GM21528 (cell line): ENCODE results near the gene MCM3AP.

ENCODE experiments used
- ATAC-seq: cut with Tn5 transposase; IDR thresholded peaks from one replicate; pipeline ENCODE4 v1.9.1; 2021; ENCODE audit warnings: mild to moderate bottlenecking, moderate library complexity; ENCODE audit not compliant: unreplicated experiment, low FRiP score

Gene MCM3AP

GRCh38 chr21:46284077-46284644 is 1.2 kb downstream of the MCM3AP start:
- ATAC-seq: no peak

GRCh38 chr21:46274797-46275390 is 10.5 kb downstream of the MCM3AP start:
- no peak for ATAC-seq

GRCh38 chr21:46273341-46273740 is 12.1 kb downstream of the MCM3AP start:
- no peak for ATAC-seq

GRCh38 chr21:46269466-46269865 is 15.9 kb downstream of the MCM3AP start:
- ATAC-seq: no peak

- ATAC-seq: no peak
These were observed 17.0 kb downstream of the MCM3AP start for GRCh38 chr21:46268371-46268770.

- no peak for ATAC-seq
These were observed 18.5 kb downstream of the MCM3AP start for GRCh38 chr21:46266946-46267345.

- no peak for ATAC-seq
These were observed 19.5 kb downstream of the MCM3AP start for GRCh38 chr21:46265736-46266525.

- no peak for ATAC-seq
These were observed 20.7 kb downstream of the MCM3AP start for GRCh38 chr21:46264690-46265144.

GRCh38 chr21:46264046-46264689 is 21.2 kb downstream of the MCM3AP start:
- ATAC-seq: no peak

- ATAC-seq: no peak
These were observed 28.9 kb downstream of the MCM3AP start for GRCh38 chr21:46256501-46256994.

- ATAC-seq: no peak
These were observed 29.6 kb downstream of the MCM3AP start for GRCh38 chr21:46255758-46256337.

GRCh38 chr21:46255166-46255565 is 30.2 kb downstream of the MCM3AP start:
- no peak for ATAC-seq

- ATAC-seq: no peak
These were observed 31.0 kb downstream of the MCM3AP start for GRCh38 chr21:46254208-46254975.

- ATAC-seq: no peak
These were observed 31.7 kb downstream of the MCM3AP start for GRCh38 chr21:46253610-46254124.

- no peak for ATAC-seq
These were observed 32.6 kb downstream of the MCM3AP start for GRCh38 chr21:46252840-46253239.

- no peak for ATAC-seq
These were observed 35.2 kb downstream of the MCM3AP start for GRCh38 chr21:46250146-46250725.

GRCh38 chr21:46248827-46249226 is 36.6 kb downstream of the MCM3AP start:
- ATAC-seq: no peak

GRCh38 chr21:46248422-46248782 is 37.0 kb downstream of the MCM3AP start:
- no peak for ATAC-seq

GRCh38 chr21:46247699-46248421 is 37.6 kb downstream of the MCM3AP start:
- ATAC-seq: no peak
